WTC11 (cell line): ENCODE measurements around the gene GALNT18.

ENCODE experiments used
- CBFB ChIP-seq: sonication (generic); formaldehyde crosslinking; IDR thresholded peaks from 2 replicates; pipeline ENCODE4 v1.8.1; 2022; ENCODE audit warnings: mild to moderate bottlenecking, low read depth, missing genetic modification reagents
- CREM ChIP-seq: sonication (generic); formaldehyde crosslinking; IDR thresholded peaks from 2 replicates; pipeline ENCODE4 v1.8.1; 2022; ENCODE audit warnings: mild to moderate bottlenecking, missing genetic modification reagents, moderate library complexity
- NFE2L1 ChIP-seq: sonication (generic); formaldehyde crosslinking; IDR thresholded peaks from 2 replicates; pipeline ENCODE4 v1.8.1; 2023; ENCODE audit warnings: missing genetic modification reagents
- TEAD1 ChIP-seq: sonication (generic); formaldehyde crosslinking; IDR thresholded peaks from 2 replicates; pipeline ENCODE4 v1.8.0; 2022; ENCODE audit warnings: mild to moderate bottlenecking, missing genetic modification reagents
- TF ChIP-seq, protein P1 (sequence below): sonication (generic); formaldehyde crosslinking; IDR thresholded peaks from 2 replicates; pipeline ENCODE4 v1.8.1; 2022; ENCODE audit warnings: mild to moderate bottlenecking, missing genetic modification reagents, moderate library complexity, borderline replicate concordance
- TF ChIP-seq, protein P2 (sequence below): fragments of 200-600 bp; IDR thresholded peaks from 2 replicates; pipeline ENCODE4 v1.8.0; 2022; ENCODE audit warnings: antibody characterized with exemption
- TF ChIP-seq, protein P3 (sequence below): sonication (generic); formaldehyde crosslinking; IDR thresholded peaks from 2 replicates; pipeline ENCODE4 v1.8.0; 2022; ENCODE audit warnings: mild to moderate bottlenecking, missing genetic modification reagents
- TF ChIP-seq, protein P4 (sequence below): sonication (generic); formaldehyde crosslinking; IDR thresholded peaks from 2 replicates; pipeline ENCODE4 v1.8.0; 2022; ENCODE audit warnings: mild to moderate bottlenecking, missing genetic modification reagents
- TF ChIP-seq, protein P5 (sequence below): sonication (generic); formaldehyde crosslinking; conservative IDR thresholded peaks from 2 replicates; pipeline ENCODE4 v1.8.1; 2022; ENCODE audit warnings: mild to moderate bottlenecking, missing genetic modification reagents

DNA sequence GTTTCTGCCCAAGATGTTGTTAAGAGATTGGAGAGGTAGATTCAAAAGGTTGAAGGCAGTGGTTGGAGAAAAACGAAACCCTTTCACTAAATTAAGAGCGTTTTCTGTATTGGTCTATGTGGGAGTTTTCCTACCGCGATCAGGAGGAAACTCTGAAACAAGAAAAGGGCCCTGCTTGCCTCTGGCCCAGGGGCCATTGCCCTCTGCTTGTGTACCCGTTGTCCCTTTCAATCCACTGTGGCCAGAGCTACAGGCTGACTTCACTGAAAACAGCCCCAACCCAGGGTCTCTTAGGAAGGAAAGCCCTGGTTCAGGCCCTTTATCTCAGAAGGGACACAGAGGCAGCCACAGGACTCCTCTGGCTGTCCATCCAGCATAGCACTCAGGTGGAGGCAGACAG is 367.8 kb downstream of the GALNT18 start:
- TF ChIP-seq, protein P1, sequence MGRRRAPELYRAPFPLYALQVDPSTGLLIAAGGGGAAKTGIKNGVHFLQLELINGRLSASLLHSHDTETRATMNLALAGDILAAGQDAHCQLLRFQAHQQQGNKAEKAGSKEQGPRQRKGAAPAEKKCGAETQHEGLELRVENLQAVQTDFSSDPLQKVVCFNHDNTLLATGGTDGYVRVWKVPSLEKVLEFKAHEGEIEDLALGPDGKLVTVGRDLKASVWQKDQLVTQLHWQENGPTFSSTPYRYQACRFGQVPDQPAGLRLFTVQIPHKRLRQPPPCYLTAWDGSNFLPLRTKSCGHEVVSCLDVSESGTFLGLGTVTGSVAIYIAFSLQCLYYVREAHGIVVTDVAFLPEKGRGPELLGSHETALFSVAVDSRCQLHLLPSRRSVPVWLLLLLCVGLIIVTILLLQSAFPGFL (CRISPR knock-in tag), result no peak
- TF ChIP-seq TEAD1 (CRISPR knock-in tag) (no peak), NFE2L1 (CRISPR knock-in tag) (no peak), CBFB (CRISPR knock-in tag) (no peak), CREM (no peak)
- TF ChIP-seq, protein P2, sequence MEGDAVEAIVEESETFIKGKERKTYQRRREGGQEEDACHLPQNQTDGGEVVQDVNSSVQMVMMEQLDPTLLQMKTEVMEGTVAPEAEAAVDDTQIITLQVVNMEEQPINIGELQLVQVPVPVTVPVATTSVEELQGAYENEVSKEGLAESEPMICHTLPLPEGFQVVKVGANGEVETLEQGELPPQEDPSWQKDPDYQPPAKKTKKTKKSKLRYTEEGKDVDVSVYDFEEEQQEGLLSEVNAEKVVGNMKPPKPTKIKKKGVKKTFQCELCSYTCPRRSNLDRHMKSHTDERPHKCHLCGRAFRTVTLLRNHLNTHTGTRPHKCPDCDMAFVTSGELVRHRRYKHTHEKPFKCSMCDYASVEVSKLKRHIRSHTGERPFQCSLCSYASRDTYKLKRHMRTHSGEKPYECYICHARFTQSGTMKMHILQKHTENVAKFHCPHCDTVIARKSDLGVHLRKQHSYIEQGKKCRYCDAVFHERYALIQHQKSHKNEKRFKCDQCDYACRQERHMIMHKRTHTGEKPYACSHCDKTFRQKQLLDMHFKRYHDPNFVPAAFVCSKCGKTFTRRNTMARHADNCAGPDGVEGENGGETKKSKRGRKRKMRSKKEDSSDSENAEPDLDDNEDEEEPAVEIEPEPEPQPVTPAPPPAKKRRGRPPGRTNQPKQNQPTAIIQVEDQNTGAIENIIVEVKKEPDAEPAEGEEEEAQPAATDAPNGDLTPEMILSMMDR, result no peak
- TF ChIP-seq, protein P3, sequence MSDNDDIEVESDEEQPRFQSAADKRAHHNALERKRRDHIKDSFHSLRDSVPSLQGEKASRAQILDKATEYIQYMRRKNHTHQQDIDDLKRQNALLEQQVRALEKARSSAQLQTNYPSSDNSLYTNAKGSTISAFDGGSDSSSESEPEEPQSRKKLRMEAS, result no peak
- TF ChIP-seq, protein P4, sequence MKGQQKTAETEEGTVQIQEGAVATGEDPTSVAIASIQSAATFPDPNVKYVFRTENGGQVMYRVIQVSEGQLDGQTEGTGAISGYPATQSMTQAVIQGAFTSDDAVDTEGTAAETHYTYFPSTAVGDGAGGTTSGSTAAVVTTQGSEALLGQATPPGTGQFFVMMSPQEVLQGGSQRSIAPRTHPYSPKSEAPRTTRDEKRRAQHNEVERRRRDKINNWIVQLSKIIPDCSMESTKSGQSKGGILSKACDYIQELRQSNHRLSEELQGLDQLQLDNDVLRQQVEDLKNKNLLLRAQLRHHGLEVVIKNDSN, result no peak
- TF ChIP-seq, protein P5, sequence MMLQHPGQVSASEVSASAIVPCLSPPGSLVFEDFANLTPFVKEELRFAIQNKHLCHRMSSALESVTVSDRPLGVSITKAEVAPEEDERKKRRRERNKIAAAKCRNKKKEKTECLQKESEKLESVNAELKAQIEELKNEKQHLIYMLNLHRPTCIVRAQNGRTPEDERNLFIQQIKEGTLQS (CRISPR knock-in tag), result no peak
